ENCODE data around the gene SCN2B. TPM values are rescaled to one million over a fixed set of nuclear protein-coding genes. Genes with fewer than 3 reads are reported as not detected.

SCN2B gene
- total RNA-seq, 2 donors from 2014 or later = 3.4 to 8.2 TPM

- H3K4me1 ChIP-seq = peaks cover 0 to 18% of the 10 kb centered on the region in 2 donors
Observed at GRCh38 chr11:118170231-118170630, 6.2 kb downstream of the SCN2B start.

GRCh38 chr11:118169300-118170140 lies 6.9 kb downstream of the SCN2B start:
- DNase-seq (ENCODE audit: low spot score) = no peak
- Histone ChIP-seq H3K4me3 (no peak overlapping the region), H3K27ac (no peak overlapping the region), H3K27me3 (no peaks in the 10 kb centered on the region), H3K9me3 (no peaks in the 10 kb centered on the region), H3K36me3 (no peaks in the 10 kb centered on the region), H3K4me1 (peaks cover 0 to 18% of the 10 kb centered on the region in 2 donors)
- TF ChIP-seq CTCF (IDR thresholded peaks at IDR 0.05) = no peak

More at GRCh38 chr11:118170231-118170630, 6.2 kb downstream of the SCN2B start:
- no peaks in the 10 kb centered on the region for H3K9me3 ChIP-seq
- TF ChIP-seq CTCF (IDR thresholded peaks at IDR 0.05) = no peak
- H3K27me3 ChIP-seq = no peaks in the 10 kb centered on the region
- DNase-seq (ENCODE audit: low spot score) = no peak
- H3K27ac ChIP-seq = no peak overlapping the region
- no peaks in the 10 kb centered on the region for H3K36me3 ChIP-seq
- H3K4me3 ChIP-seq = no peak overlapping the region

- H3K27me3 ChIP-seq = no peaks in the 10 kb centered on the region
- H3K4me3 ChIP-seq = no peak overlapping the region
- H3K9me3 ChIP-seq = no peaks in the 10 kb centered on the region
- no peak overlapping the region for H3K27ac ChIP-seq
- peaks cover 0 to 18% of the 10 kb centered on the region in 2 donors for H3K4me1 ChIP-seq
- no peak for TF ChIP-seq CTCF (IDR thresholded peaks at IDR 0.05)
- H3K36me3 ChIP-seq = no peaks in the 10 kb centered on the region
- DNase-seq (ENCODE audit: low spot score) = no peak
Observed at GRCh38 chr11:118168751-118169150, 7.7 kb downstream of the SCN2B start.

GRCh38 chr11:118168316-118168715 lies 8.1 kb downstream of the SCN2B start:
- H3K36me3 ChIP-seq = no peaks in the 10 kb centered on the region
- H3K9me3 ChIP-seq = no peaks in the 10 kb centered on the region
- H3K27ac ChIP-seq = no peak overlapping the region
- no peak for DNase-seq (ENCODE audit: low spot score)
- H3K4me3 ChIP-seq = no peak overlapping the region
- no peak for TF ChIP-seq CTCF (IDR thresholded peaks at IDR 0.05)
- H3K4me1 ChIP-seq = peaks cover 0 to 18% of the 10 kb centered on the region in 2 donors
- no peaks in the 10 kb centered on the region for H3K27me3 ChIP-seq

- Histone ChIP-seq H3K4me3 (no peak overlapping the region), H3K27ac (no peak overlapping the region), H3K4me1 (peaks cover 0 to 18% of the 10 kb centered on the region in 2 donors), H3K9me3 (no peaks in the 10 kb centered on the region), H3K36me3 (no peaks in the 10 kb centered on the region), H3K27me3 (no peaks in the 10 kb centered on the region)
- no peak for DNase-seq (ENCODE audit: low spot score)
- no peak for TF ChIP-seq CTCF (IDR thresholded peaks at IDR 0.05)
Observed at GRCh38 chr11:118167906-118168305, 8.5 kb downstream of the SCN2B start.

All from right atrium auricular region (tissue), 2 donors.